NCI-H2107 treated with DMSO at 0.1 percent for 48 hours (cell line): ENCODE measurements around the gene GMCL2.

Experiments
- DNase-seq: peaks from one replicate; lab custom pipeline; 2025; ENCODE audit not compliant: unreplicated experiment; lab: John Stamatoyannopoulos, UW

The GMCL2 gene

GRCh38 chr5:178221853-178222252, 34.7 kb upstream of the GMCL2 start:
- no peak for DNase-seq

- DNase-seq = no peak
These were observed 34.1 kb upstream of the GMCL2 start for GRCh38 chr5:178221282-178221681.

- no peak for DNase-seq
These were observed 31.7 kb upstream of the GMCL2 start for GRCh38 chr5:178218827-178219226.

- no peak for DNase-seq
These were observed 31.1 kb upstream of the GMCL2 start for GRCh38 chr5:178218237-178218776.

- no peak for DNase-seq
These were observed 29.6 kb upstream of the GMCL2 start for GRCh38 chr5:178216779-178217178.

GRCh38 chr5:178216088-178216534, 28.9 kb upstream of the GMCL2 start:
- DNase-seq = no peak

GRCh38 chr5:178215280-178216002, 28.3 kb upstream of the GMCL2 start:
- DNase-seq = no peak

GRCh38 chr5:178214160-178214803, 27.1 kb upstream of the GMCL2 start:
- no peak for DNase-seq

GRCh38 chr5:178213748-178214151, 26.6 kb upstream of the GMCL2 start:
- DNase-seq = no peak

- no peak for DNase-seq
These were observed 25.9 kb upstream of the GMCL2 start for GRCh38 chr5:178213003-178213461.

- DNase-seq = no peak
These were observed 25.3 kb upstream of the GMCL2 start for GRCh38 chr5:178212241-178213002.

- DNase-seq = no peak
These were observed 24.2 kb upstream of the GMCL2 start for GRCh38 chr5:178211095-178212048.

- no peak for DNase-seq
These were observed 23.5 kb upstream of the GMCL2 start for GRCh38 chr5:178210686-178211085.

GRCh38 chr5:178210073-178210535, 22.9 kb upstream of the GMCL2 start:
- DNase-seq = no peak

GRCh38 chr5:178209334-178210072, 22.3 kb upstream of the GMCL2 start:
- DNase-seq = no peak

GRCh38 chr5:178208540-178209227, 21.5 kb upstream of the GMCL2 start:
- no peak for DNase-seq

GRCh38 chr5:178207917-178208280, 20.7 kb upstream of the GMCL2 start:
- no peak for DNase-seq

GRCh38 chr5:178207183-178207916, 20.2 kb upstream of the GMCL2 start:
- no peak for DNase-seq
